Measurements from ENCODE around the gene GINS1. TPM values are rescaled to one million over a fixed set of nuclear protein-coding genes. Genes with fewer than 3 reads are reported as not detected.

GINS1 gene
- total and polyA plus RNA-seq, 2 of the 13 experiments (the other 11 are each of a cell fraction or from before 2014, with no cell fraction given), result 14.6 to 59.9 TPM

DNA sequence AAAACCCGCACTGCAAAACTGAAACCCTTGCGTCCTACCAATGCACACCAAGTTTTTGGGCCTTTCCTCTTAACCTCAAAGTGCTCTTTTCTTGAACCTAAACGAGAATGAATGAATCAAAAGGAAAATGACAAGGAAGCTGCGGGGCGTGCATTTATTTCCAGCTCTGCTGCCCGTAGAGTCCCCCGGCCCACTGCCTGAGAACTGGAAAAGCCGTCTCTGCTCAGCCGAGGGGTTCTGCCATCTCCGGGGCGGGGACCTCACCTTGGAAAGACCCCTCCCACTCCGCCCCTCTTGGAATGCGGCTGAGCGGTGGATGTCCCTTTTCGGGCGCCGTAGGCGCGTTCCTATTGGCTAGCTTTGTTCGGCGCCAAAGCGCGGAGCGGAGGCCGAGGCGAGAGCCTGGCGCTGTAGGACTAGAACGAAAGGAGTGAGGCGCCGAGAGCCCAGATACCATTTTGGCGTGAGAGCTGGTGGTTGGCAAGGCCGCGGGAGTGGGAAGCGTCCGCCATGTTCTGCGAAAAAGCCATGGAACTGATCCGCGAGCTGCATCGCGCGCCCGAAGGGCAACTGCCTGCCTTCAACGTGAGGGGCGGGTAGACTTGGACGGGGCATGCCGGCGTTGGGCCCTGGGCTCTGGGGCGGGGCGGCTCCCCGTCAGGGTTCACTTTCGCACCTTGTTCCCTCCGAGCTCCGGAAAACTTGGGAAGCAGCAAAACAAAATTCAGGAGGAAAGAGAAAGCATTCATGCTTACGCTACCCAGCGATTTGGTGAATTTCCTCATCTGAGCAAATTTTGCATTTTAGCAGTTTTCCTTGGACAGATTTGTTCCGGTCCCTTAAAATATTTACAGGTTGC is at the start of gene GINS1 (continued):
- TF ChIP-seq, protein P1, sequence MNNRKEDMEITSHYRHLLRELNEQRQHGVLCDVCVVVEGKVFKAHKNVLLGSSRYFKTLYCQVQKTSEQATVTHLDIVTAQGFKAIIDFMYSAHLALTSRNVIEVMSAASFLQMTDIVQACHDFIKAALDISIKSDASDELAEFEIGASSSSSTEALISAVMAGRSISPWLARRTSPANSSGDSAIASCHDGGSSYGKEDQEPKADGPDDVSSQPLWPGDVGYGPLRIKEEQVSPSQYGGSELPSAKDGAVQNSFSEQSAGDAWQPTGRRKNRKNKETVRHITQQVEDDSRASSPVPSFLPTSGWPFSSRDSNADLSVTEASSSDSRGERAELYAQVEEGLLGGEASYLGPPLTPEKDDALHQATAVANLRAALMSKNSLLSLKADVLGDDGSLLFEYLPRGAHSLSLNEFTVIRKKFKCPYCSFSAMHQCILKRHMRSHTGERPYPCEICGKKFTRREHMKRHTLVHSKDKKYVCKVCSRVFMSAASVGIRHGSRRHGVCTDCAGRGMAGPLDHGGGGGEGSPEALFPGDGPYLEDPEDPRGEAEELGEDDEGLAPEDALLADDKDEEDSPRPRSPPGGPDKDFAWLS (CRISPR knock-in tag; IDR thresholded peaks at IDR 0.05; ENCODE audit: borderline replicate concordance), result no peak
- TF ChIP-seq SKI (IDR thresholded peaks at IDR 0.05; ENCODE audit: partially characterized antibody) (peak; percentile 71), ZNF34 (CRISPR knock-in tag; IDR thresholded peaks at IDR 0.05; ENCODE audit: borderline replicate concordance) (peak; percentile 94; the same call in 1 of the 2 replicates), ELF1 (CRISPR knock-in tag; IDR thresholded peaks at IDR 0.05) (peak; percentile 83), ZNF788 (CRISPR knock-in tag; IDR thresholded peaks at IDR 0.05; ENCODE audit: borderline replicate concordance) (peak; percentile 98), HMG20A (CRISPR knock-in tag; IDR thresholded peaks at IDR 0.05; ENCODE audit: borderline replicate concordance) (0 out of 2 replicates have a peak, but pooled peaks have one; percentile 15), CHCHD3 (CRISPR knock-in tag; IDR thresholded peaks at IDR 0.05) (peak; percentile 98; the same call in 1 of the 2 replicates), JDP2 (CRISPR knock-in tag; IDR thresholded peaks at IDR 0.05; ENCODE audit: borderline replicate concordance) (peak; percentile 95; the same call in 1 of the 2 replicates), KDM1A (CRISPR knock-in tag; IDR thresholded peaks at IDR 0.05) (no peak), RFX1 (IDR thresholded peaks at IDR 0.05) (no peak), ZNF510 (CRISPR knock-in tag; IDR thresholded peaks at IDR 0.05; ENCODE audit: low read depth) (peak; percentile 98), TBX3 (IDR thresholded peaks at IDR 0.05; ENCODE audit: borderline replicate concordance) (peak; percentile 76), ZNF790 (CRISPR knock-in tag; IDR thresholded peaks at IDR 0.05; ENCODE audit: borderline replicate concordance) (peak; percentile 95), FOSL2 (CRISPR knock-in tag; IDR thresholded peaks at IDR 0.05) (peak; percentile 77)
- TF ChIP-seq, protein P2, sequence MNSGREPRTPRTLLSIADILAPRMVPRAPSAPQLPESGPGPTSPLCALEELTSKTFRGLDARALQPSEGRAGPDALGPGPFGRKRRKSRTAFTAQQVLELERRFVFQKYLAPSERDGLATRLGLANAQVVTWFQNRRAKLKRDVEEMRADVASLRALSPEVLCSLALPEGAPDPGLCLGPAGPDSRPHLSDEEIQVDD (CRISPR knock-in tag; IDR thresholded peaks at IDR 0.05; ENCODE audit: borderline replicate concordance), result peak; percentile 98
- TF ChIP-seq, protein P3, sequence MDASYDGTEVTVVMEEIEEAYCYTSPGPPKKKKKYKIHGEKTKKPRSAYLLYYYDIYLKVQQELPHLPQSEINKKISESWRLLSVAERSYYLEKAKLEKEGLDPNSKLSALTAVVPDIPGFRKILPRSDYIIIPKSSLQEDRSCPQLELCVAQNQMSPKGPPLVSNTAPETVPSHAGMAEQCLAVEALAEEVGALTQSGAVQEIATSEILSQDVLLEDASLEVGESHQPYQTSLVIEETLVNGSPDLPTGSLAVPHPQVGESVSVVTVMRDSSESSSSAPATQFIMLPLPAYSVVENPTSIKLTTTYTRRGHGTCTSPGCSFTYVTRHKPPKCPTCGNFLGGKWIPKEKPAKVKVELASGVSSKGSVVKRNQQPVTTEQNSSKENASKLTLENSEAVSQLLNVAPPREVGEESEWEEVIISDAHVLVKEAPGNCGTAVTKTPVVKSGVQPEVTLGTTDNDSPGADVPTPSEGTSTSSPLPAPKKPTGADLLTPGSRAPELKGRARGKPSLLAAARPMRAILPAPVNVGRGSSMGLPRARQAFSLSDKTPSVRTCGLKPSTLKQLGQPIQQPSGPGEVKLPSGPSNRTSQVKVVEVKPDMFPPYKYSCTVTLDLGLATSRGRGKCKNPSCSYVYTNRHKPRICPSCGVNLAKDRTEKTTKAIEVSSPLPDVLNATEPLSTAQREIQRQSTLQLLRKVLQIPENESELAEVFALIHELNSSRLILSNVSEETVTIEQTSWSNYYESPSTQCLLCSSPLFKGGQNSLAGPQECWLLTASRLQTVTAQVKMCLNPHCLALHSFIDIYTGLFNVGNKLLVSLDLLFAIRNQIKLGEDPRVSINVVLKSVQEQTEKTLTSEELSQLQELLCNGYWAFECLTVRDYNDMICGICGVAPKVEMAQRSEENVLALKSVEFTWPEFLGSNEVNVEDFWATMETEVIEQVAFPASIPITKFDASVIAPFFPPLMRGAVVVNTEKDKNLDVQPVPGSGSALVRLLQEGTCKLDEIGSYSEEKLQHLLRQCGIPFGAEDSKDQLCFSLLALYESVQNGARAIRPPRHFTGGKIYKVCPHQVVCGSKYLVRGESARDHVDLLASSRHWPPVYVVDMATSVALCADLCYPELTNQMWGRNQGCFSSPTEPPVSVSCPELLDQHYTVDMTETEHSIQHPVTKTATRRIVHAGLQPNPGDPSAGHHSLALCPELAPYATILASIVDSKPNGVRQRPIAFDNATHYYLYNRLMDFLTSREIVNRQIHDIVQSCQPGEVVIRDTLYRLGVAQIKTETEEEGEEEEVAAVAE (CRISPR knock-in tag; IDR thresholded peaks at IDR 0.05; ENCODE audit: borderline replicate concordance), result peak; percentile 95
- TF ChIP-seq, protein P4, sequence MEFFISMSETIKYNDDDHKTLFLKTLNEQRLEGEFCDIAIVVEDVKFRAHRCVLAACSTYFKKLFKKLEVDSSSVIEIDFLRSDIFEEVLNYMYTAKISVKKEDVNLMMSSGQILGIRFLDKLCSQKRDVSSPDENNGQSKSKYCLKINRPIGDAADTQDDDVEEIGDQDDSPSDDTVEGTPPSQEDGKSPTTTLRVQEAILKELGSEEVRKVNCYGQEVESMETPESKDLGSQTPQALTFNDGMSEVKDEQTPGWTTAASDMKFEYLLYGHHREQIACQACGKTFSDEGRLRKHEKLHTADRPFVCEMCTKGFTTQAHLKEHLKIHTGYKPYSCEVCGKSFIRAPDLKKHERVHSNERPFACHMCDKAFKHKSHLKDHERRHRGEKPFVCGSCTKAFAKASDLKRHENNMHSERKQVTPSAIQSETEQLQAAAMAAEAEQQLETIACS (CRISPR knock-in tag; IDR thresholded peaks at IDR 0.05), result peak; percentile 71; the same call in 1 of the 2 replicates

Data from HepG2 (cell line).